ENCODE results near the gene ZNF148. TPM values are rescaled to one million over a fixed set of nuclear protein-coding genes. Genes with fewer than 3 reads are reported as not detected.

ZNF148 gene
- total RNA-seq, 1 experiment from 2014 or later, result 21.5 TPM

DNA sequence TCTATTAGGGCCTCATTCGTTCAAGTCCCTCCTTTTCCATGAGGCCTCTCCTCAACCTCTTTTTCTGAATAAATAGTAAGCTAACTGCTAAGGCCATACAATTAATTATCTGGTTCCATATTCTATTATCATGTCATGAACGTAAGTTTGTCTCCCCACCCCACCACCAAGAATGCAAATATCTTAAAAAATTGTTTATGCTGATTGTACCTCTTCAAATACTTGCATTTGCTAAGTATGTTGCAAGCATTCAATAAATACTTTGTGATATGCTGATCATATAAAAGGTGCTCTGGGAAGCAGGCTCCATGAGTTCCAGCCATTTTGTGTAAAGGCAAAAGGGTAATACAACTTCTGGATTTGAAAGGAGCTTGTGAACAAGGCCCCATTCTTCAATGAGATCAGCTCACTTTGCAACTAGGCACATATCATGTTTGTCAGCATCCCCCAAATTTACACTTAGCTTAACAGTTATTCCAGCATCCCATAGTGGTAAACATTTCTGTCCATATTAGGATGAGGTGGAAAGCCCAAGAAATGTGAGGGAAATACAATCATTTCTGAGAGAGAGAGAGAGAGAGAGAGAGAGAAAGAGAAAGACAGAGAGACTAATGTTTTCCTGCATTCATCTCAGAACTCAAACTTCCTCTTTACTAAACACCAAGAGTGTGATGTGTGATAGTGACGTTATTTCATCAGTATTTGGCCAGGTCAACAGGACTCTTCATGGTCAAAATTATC is 195.8 kb downstream of the ZNF148 start:
- in situ Hi-C loops (cut with HindIII; ENCODE audit: low sequenced_read_pairs), result no loop called here
- DNase-seq (ENCODE audit: low spot score), result no peak

DNA sequence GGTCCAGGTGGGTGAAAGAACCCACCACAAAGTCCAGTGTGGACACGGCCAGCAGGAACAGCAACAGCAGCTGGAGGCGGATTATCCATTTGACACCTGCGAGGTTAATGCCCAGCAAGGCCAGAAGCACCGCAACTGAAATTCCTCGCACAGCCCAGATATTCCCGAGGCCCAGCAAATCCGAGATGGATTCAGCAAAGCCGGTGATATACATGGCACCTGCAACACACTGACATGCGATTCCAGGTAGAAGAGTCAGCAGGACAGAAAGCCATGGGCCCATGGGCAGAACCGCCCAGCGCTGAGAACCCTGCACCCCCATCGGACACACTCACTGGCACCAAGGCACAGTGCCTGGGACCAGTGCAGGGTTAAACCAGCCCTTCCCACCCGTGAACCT is 197.4 kb downstream of the ZNF148 start:
- in situ Hi-C loops (cut with HindIII; ENCODE audit: low sequenced_read_pairs), result no loop called here
- DNase-seq (ENCODE audit: low spot score), result no peak

Other genes starting within 250 kb of the ZNF148 start
- not detected in 2 replicates for gene SLC12A8, start 162.6 kb downstream of the ZNF148 start, total RNA-seq (2014; rRNA removed; shearing (Covaris generic))
- gene SNX4, start 144.9 kb upstream of the ZNF148 start, total RNA-seq (2014; rRNA removed; shearing (Covaris generic)), result 29.7 and 39.5 TPM in 2 replicates
- gene OSBPL11, start 220.2 kb upstream of the ZNF148 start, total RNA-seq (2014; rRNA removed; shearing (Covaris generic)), result 5.7 and 11.7 TPM in 2 replicates